BJ (cell line): ENCODE data around the gene BBS1. TPM values are rescaled to one million over a fixed set of nuclear protein-coding genes. Genes with fewer than 3 reads are reported as not detected.
"Not testable (repeated sequence)": the region's sequence is repeated elsewhere in the genome, so short reads cannot be mapped to it uniquely, and the experiment has no call there.

ENCODE experiments used
- CTCF ChIA-PET: fragments of 350-600 bp; formaldehyde crosslinking; extraction: SDS; loops from one replicate; lab custom pipeline; 2021; ENCODE audit warnings: antibody characterized with exemption, inconsistent platforms; lab: Yijun Ruan, JAX
- POLR2A ChIA-PET: fragments of 300-600 bp; sonication (Branson Sonifier 250); formaldehyde crosslinking; extraction: SDS; loops from one replicate; lab custom pipeline; 2021; ENCODE audit warnings: antibody characterized with exemption; lab: Charles Lee
- DNase-seq: peaks from one replicate; pipeline ENCODE4 v3.0.0-alpha.2; 2011; ENCODE audit warnings: low read depth
- H3K27me3 ChIP-seq: 2 replicates; pipeline ENCODE4 v1.6.0; 2011; ENCODE audit warnings: low read length; ENCODE audit not compliant: control insufficient read depth, insufficient read depth
- H3K36me3 ChIP-seq: 2 replicates; pipeline ENCODE4 v1.5.1; 2011; ENCODE audit warnings: low read length; ENCODE audit not compliant: control insufficient read depth, insufficient read depth
- H3K4me3 ChIP-seq: 2 replicates; pipeline ENCODE4 v1.5.1; 2011; ENCODE audit warnings: low read depth, mild to moderate bottlenecking, control low read depth, low read length
- CTCF ChIP-seq: IDR thresholded peaks from 2 replicates; pipeline ENCODE4 v1.5.1; 2011; ENCODE audit warnings: low read depth, mild to moderate bottlenecking, control low read depth, inconsistent platforms, low read length, moderate library complexity; ENCODE audit not compliant: insufficient read depth
- polyA plus RNA-seq: library from polyadenylated mRNA; depleted of rRNA; stranded (reverse); fragments of >200 nt; gene quantifications from 2 replicates; pipeline ENCODE4 v1.2.3, GENCODE V29; 2011

Gene BBS1
- polyA plus RNA-seq, 1 experiment, result 31.1 TPM

GRCh38 chr11:66530927-66531709, 20.7 kb downstream of the BBS1 start:
- CTCF ChIA-PET, result no interaction called here
- H3K36me3 ChIP-seq, result peaks cover 4% of the 10 kb centered on the region; the same call in 1 of the 2 replicates
- TF ChIP-seq CTCF, result no peak
- DNase-seq, result no peak
- POLR2A ChIA-PET, result no interaction called here
- H3K27me3 ChIP-seq, result no peaks in the 10 kb centered on the region
- no peak overlapping the region for H3K4me3 ChIP-seq

GRCh38 chr11:66531841-66532240, 21.4 kb downstream of the BBS1 start:
- ChIA-PET POLR2A (no interaction called here), CTCF (interaction anchor here (0.6 kb wide), 1 partner anchor 123 kb away, joined by 3 read pairs; no protein-coding TSS in a partner anchor)
- TF ChIP-seq CTCF, result no peak
- Histone ChIP-seq H3K4me3 (no peak overlapping the region), H3K27me3 (no peaks in the 10 kb centered on the region), H3K36me3 (peaks cover 4% of the 10 kb centered on the region; the same call in 1 of the 2 replicates)
- DNase-seq, result no peak

GRCh38 chr11:66532784-66533183, 22.3 kb downstream of the BBS1 start:
- POLR2A ChIA-PET, result interaction anchor here (0.6 kb wide), 1 partner anchor 156 kb away, joined by 3 read pairs; no protein-coding TSS in a partner anchor
- CTCF ChIA-PET, result interaction anchor here (0.6 to 0.9 kb wide), 3 partner anchors 12 to 124 kb away, joined by 3 to 4 read pairs (median 3); no protein-coding TSS in a partner anchor
- DNase-seq, result no peak
- H3K36me3 ChIP-seq, result peaks cover 3% of the 10 kb centered on the region; the same call in 1 of the 2 replicates
- no peak overlapping the region for H3K4me3 ChIP-seq
- H3K27me3 ChIP-seq, result no peaks in the 10 kb centered on the region
- no peak for TF ChIP-seq CTCF

GRCh38 chr11:66539170-66539869, 28.9 kb downstream of the BBS1 start:
- ChIA-PET POLR2A (no interaction called here), CTCF (no interaction called here)
- no peak for DNase-seq
- peaks cover 10% of the 10 kb centered on the region for H3K36me3 ChIP-seq
- H3K4me3 ChIP-seq, result no peak overlapping the region
- no peak for TF ChIP-seq CTCF
- H3K27me3 ChIP-seq, result no peaks in the 10 kb centered on the region

- Histone ChIP-seq H3K27me3 (no peaks in the 10 kb centered on the region), H3K4me3 (no peak overlapping the region), H3K36me3 (peaks cover 10% of the 10 kb centered on the region)
- no peak for TF ChIP-seq CTCF
- DNase-seq, result no peak
- POLR2A ChIA-PET, result no interaction called here
- CTCF ChIA-PET, result no interaction called here
These were observed 29.4 kb downstream of the BBS1 start for GRCh38 chr11:66539870-66540213.

DNA sequence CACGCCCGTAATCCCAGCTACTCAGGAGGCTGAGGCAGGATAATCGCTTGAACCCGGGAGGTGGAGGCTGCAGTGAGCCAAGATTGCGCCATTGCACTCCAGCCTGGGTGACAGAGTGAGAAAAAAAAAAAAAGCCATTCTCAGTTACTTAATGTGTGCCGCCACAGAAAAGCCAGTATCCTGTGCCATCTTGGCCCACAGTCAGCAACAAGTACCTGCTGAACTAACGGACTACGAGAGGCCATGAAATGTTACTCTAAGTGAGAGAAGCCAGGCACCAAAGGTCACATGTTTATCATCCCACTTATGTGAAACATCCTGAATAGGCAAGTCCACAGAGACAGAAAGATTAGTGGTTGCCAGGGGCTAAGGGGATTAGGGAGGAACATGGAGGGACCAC, 30.2 kb downstream of the BBS1 start:
- H3K36me3 ChIP-seq, result peaks cover 10% of the 10 kb centered on the region
- H3K4me3 ChIP-seq, CTCF ChIA-PET, H3K27me3 ChIP-seq, POLR2A ChIA-PET, DNase-seq: not testable (repeated sequence)
